ENCODE measurements around the gene CCNF. TPM values are rescaled to one million over a fixed set of nuclear protein-coding genes. Genes with fewer than 3 reads are reported as not detected.

The CCNF gene
- total RNA-seq, 1 donor from 2014 or later: 6.8 TPM

DNA sequence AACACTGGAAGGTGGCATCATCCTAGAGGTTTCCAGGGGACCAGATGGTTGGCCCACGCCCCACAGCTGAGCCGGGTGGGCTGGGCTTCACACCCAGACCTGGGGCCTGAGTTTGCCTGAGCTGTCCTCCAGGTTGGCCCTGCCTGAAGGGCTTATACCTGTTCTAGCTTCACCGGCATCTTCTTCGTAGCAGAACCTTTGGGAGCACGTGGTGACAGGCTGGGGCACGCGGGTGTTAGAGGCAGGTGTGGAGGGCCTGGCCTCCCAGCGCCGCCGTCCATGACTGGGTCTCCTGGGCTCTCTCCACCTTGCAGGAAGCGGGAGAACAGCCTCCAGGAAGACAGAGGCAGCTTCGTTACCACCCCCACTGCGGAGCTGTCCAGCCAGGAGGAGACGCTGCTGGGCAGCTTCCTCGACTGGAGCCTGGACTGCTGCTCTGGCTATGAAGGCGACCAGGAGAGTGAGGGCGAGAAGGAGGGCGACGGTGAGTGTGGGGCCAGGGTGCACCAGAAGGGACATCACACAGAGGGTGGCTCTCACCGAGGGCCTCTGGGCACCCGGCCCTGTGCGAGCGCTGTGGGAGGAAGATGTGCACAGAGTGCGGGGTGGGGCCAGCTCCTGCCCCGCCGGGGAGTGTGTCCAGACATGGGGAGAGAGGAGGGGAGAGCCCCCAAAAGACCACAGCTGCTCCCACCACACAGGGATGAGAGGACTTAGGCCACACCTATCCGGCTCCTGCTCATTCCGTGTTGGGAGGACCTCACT lies 26.0 kb downstream of the CCNF start:
- Histone ChIP-seq H3K27me3 (ENCODE audit: control insufficient read depth in 3 of 3, insufficient read depth in 3 of 3, low read length in 3 of 3) (no peaks in the 10 kb centered on the region), H3K9ac (ENCODE audit: low read depth in 1 of 3, low read length in 3 of 3) (peak overlapping the region in 1 of 3 donors; percentile 8), H3K27ac (ENCODE audit: low read depth, low read length) (no peak overlapping the region), H3K4me1 (ENCODE audit: control insufficient read depth in 3 of 3, insufficient read depth in 3 of 3, low read length in 3 of 3) (peaks cover 6 to 14% (median 9%) of the 10 kb centered on the region in 3 donors), H3K36me3 (ENCODE audit: control insufficient read depth in 3 of 3, insufficient read depth in 3 of 3, low read length in 3 of 3) (peaks cover 12 to 14% (median 14%) of the 10 kb centered on the region in 3 donors), H3K9me3 (ENCODE audit: control insufficient read depth in 3 of 3, low read length in 3 of 3) (no peaks in the 10 kb centered on the region), H3K4me3 (ENCODE audit: low read length in 3 of 3) (no peak overlapping the region)

DNA sequence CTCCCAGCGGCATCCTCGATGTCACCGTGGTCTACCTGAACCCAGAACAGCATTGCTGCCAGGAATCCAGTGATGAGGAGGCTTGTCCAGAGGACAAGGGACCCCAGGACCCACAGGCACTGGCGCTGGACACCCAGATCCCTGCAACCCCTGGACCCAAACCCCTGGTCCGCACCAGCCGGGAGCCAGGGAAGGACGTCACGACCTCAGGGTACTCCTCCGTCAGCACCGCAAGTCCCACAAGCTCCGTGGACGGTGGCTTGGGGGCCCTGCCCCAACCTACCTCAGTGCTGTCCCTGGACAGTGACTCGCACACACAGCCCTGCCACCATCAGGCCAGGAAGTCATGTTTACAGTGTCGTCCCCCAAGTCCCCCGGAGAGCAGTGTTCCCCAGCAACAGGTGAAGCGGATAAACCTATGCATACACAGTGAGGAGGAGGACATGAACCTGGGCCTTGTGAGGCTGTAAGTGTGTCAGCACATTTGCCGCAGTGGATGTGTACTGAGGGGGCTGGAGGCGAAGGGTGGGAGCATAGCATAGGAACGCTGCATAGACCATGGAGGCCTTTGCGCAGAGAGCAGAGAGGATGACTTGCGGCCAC lies 27.4 kb downstream of the CCNF start:
- Histone ChIP-seq H3K36me3 (ENCODE audit: control insufficient read depth in 3 of 3, insufficient read depth in 3 of 3, low read length in 3 of 3) (peaks cover 12 to 14% (median 14%) of the 10 kb centered on the region in 3 donors), H3K27ac (ENCODE audit: low read depth, low read length) (no peak overlapping the region), H3K27me3 (ENCODE audit: control insufficient read depth in 3 of 3, insufficient read depth in 3 of 3, low read length in 3 of 3) (no peaks in the 10 kb centered on the region), H3K4me3 (ENCODE audit: low read length in 3 of 3) (no peak overlapping the region), H3K9me3 (ENCODE audit: control insufficient read depth in 3 of 3, low read length in 3 of 3) (no peaks in the 10 kb centered on the region), H3K9ac (ENCODE audit: low read depth in 1 of 3, low read length in 3 of 3) (no peak overlapping the region), H3K4me1 (ENCODE audit: control insufficient read depth in 3 of 3, insufficient read depth in 3 of 3, low read length in 3 of 3) (peaks cover 9 to 18% (median 12%) of the 10 kb centered on the region in 3 donors)

DNA sequence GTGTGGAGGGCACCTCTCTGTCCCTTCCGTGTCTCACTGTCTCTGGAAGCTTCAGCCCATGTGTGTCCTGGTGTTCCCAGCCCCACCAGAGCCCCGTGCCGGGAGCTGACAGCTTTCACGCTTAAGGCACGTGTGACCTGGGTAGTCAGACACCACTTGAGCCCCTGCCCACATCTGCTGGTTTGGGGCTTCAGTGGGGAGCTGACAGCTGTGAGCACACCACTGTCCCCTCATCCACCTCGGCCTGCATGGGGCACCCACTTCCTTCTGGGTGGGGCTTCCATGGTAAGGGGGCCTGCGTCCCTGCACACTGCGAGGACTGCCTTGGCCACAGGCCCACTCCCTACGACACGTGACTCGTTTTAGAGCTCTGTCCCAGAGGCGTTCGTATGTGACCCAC lies 28.0 kb downstream of the CCNF start:
- Histone ChIP-seq H3K9me3 (ENCODE audit: control insufficient read depth in 3 of 3, low read length in 3 of 3) (no peaks in the 10 kb centered on the region), H3K9ac (ENCODE audit: low read depth in 1 of 3, low read length in 3 of 3) (no peak overlapping the region), H3K36me3 (ENCODE audit: control insufficient read depth in 3 of 3, insufficient read depth in 3 of 3, low read length in 3 of 3) (peaks cover 12 to 14% (median 14%) of the 10 kb centered on the region in 3 donors), H3K4me1 (ENCODE audit: control insufficient read depth in 3 of 3, insufficient read depth in 3 of 3, low read length in 3 of 3) (peaks cover 9 to 18% (median 12%) of the 10 kb centered on the region in 3 donors), H3K4me3 (ENCODE audit: low read length in 3 of 3) (no peak overlapping the region), H3K27me3 (ENCODE audit: control insufficient read depth in 3 of 3, insufficient read depth in 3 of 3, low read length in 3 of 3) (no peaks in the 10 kb centered on the region), H3K27ac (ENCODE audit: low read depth, low read length) (no peak overlapping the region)

DNA sequence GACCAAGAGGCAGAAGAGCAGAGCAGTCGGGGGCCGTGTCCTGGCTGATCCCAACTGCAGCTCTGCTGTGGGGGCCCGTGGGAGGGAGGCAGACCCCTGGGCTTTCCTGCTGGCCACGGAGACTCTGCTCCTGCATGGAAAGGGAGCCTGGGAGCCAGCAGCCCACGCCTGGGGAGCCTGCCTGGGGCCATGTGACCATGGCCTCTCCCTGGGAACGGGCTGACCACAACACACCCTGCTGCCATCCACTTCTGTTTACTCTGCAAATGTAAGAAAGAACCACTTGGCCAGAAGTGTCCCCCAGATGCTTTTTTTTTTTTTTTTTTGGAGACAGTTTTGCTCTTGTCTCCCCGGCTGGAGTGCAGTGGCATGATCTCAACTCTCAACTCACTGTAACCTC lies 28.7 kb downstream of the CCNF start:
- no peaks in the 10 kb centered on the region for H3K27me3 ChIP-seq (ENCODE audit: control insufficient read depth in 3 of 3, insufficient read depth in 3 of 3, low read length in 3 of 3)
- no peak overlapping the region for H3K27ac ChIP-seq (ENCODE audit: low read depth, low read length)
- H3K9ac ChIP-seq (ENCODE audit: low read depth in 1 of 3, low read length in 3 of 3): no peak overlapping the region
- H3K4me1 ChIP-seq (ENCODE audit: control insufficient read depth in 3 of 3, insufficient read depth in 3 of 3, low read length in 3 of 3): peaks cover 9 to 18% (median 12%) of the 10 kb centered on the region in 3 donors
- no peak overlapping the region for H3K4me3 ChIP-seq (ENCODE audit: low read length in 3 of 3)
- H3K9me3 ChIP-seq (ENCODE audit: control insufficient read depth in 3 of 3, low read length in 3 of 3): no peaks in the 10 kb centered on the region
- H3K36me3 ChIP-seq (ENCODE audit: control insufficient read depth in 3 of 3, insufficient read depth in 3 of 3, low read length in 3 of 3): peaks cover 12 to 14% (median 14%) of the 10 kb centered on the region in 3 donors

DNA sequence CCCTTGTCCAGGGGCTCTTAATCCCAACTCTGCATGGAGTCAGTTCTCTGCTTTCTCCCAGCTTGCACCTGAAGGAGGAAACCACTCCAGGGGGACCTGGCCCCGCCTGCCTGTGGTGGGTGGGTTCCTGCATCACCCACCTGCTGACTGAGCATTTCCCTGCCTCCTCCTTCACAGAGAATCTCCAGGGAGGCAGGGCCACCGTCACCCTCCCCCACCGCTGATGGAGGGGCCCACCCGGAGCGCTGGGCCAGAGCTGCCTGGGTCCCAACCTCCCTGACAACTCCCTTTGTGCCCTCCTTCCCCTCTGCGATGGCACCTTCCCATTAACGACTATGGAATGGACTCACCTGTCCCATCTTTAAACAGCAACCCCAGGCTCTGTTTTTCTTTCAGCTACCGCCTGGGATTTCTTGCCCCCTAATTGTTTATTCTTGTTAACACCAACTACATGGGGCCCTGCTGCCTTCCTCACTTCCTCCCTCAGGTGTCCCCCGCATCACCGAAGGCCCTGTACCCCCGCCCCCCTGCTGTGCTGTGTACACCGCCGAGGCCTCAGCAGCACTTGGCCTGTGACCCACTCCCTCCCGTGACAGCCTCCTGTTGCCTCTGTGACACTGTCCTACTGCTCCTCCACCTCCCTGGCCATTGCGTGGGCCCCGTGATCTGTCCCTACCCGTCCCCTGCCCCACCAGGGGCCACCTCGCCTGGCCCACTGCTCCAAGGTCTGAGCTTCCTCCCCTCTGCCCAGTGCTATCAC lies 29.8 kb downstream of the CCNF start:
- Histone ChIP-seq H3K9ac (ENCODE audit: low read depth in 1 of 3, low read length in 3 of 3) (peak overlapping the region; percentile 72 to 89 (median 82)), H3K4me3 (ENCODE audit: low read length in 3 of 3) (peak overlapping the region; percentile 80 to 87 (median 82)), H3K27ac (ENCODE audit: low read depth, low read length) (no peak overlapping the region), H3K36me3 (ENCODE audit: control insufficient read depth in 3 of 3, insufficient read depth in 3 of 3, low read length in 3 of 3) (peaks cover 8% of the 10 kb centered on the region in 3 donors), H3K27me3 (ENCODE audit: control insufficient read depth in 3 of 3, insufficient read depth in 3 of 3, low read length in 3 of 3) (no peaks in the 10 kb centered on the region), H3K4me1 (ENCODE audit: control insufficient read depth in 3 of 3, insufficient read depth in 3 of 3, low read length in 3 of 3) (peaks cover 9 to 18% (median 12%) of the 10 kb centered on the region in 3 donors), H3K9me3 (ENCODE audit: control insufficient read depth in 3 of 3, low read length in 3 of 3) (no peaks in the 10 kb centered on the region)

DNA sequence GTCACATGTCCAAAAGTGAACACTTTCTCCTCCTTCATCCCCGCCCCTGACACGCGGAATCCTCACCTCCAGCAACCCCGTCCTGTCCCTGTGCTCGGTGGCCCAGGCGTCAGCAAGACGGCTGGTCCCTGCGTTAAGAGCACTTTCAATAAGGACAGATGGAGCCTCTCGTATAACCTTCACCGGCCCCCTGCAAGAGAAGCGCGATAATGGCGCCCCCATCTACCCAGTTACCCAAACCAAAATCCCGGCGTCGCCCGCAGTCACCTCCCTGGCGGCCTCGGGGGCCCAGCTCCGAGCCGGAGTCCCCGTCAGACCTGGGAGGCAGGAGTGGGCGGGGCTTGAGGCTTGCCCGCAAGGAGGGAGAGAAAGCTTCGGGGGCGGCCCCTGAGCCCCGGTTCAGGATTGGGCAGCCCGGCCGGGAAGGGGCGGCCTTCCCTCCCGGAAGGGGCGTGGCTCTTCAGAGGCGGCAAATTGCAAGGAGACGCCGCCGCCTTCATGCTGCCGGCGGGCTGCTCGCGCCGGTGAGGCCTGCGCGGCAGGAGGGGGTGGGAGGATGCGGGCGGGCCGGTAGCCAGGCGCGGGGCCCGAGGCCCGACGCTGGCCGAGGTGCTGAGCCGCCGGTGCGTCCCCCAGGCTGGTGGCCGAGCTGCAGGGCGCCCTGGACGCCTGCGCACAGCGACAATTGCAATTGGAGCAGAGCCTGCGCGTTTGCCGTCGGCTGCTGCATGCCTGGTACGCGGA lies 30.6 kb downstream of the CCNF start, which contains the start of gene TEDC2:
Gene TEDC2, plus strand, starts transcription at position 463 of the 744 bp plus-strand sequence. Its CDS starts 36 bp downstream, at position 499.
- peak within 1 kb of the TSS; percentile 80 to 87 (median 82) for H3K4me3 ChIP-seq (ENCODE audit: low read length in 3 of 3)
- H3K4me1 ChIP-seq (ENCODE audit: control insufficient read depth in 3 of 3, insufficient read depth in 3 of 3, low read length in 3 of 3): peaks cover 9 to 18% (median 12%) of the 10 kb centered on the region in 3 donors
- no peaks in the 10 kb centered on the region for H3K27me3 ChIP-seq (ENCODE audit: control insufficient read depth in 3 of 3, insufficient read depth in 3 of 3, low read length in 3 of 3)
- peaks cover 8% of the 10 kb centered on the region in 3 donors for H3K36me3 ChIP-seq (ENCODE audit: control insufficient read depth in 3 of 3, insufficient read depth in 3 of 3, low read length in 3 of 3)
- H3K9me3 ChIP-seq (ENCODE audit: control insufficient read depth in 3 of 3, low read length in 3 of 3): no peaks in the 10 kb centered on the region
- H3K27ac ChIP-seq (ENCODE audit: low read depth, low read length): no peak within 1 kb of the TSS
- H3K9ac ChIP-seq (ENCODE audit: low read depth in 1 of 3, low read length in 3 of 3): peak within 1 kb of the TSS; percentile 72 to 89 (median 82)

DNA sequence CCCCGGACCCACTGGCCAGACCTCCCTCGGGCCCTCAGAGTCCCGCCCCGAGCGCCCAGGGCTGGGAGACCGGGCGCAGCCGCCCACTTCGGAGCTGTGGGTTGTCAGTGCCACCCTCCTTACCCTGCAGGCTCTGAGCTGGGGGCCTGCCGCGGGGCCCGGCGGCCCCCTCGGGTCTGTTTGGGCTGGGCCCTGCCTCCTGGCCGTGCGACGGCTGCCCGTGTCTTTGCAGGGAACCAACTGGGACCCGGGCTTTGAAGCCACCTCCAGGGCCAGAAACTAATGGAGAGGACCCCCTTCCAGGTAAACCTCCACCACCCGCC lies 31.1 kb downstream of the CCNF start:
- H3K4me1 ChIP-seq (ENCODE audit: control insufficient read depth in 3 of 3, insufficient read depth in 3 of 3, low read length in 3 of 3): peaks cover 9 to 18% (median 12%) of the 10 kb centered on the region in 3 donors
- H3K36me3 ChIP-seq (ENCODE audit: control insufficient read depth in 3 of 3, insufficient read depth in 3 of 3, low read length in 3 of 3): peaks cover 8% of the 10 kb centered on the region in 3 donors
- no peaks in the 10 kb centered on the region for H3K27me3 ChIP-seq (ENCODE audit: control insufficient read depth in 3 of 3, insufficient read depth in 3 of 3, low read length in 3 of 3)
- peak overlapping the region in 2 of 3 donors; percentile 43 to 52 for H3K4me3 ChIP-seq (ENCODE audit: low read length in 3 of 3)
- H3K9me3 ChIP-seq (ENCODE audit: control insufficient read depth in 3 of 3, low read length in 3 of 3): no peaks in the 10 kb centered on the region
- H3K9ac ChIP-seq (ENCODE audit: low read depth in 1 of 3, low read length in 3 of 3): no peak overlapping the region
- no peak overlapping the region for H3K27ac ChIP-seq (ENCODE audit: low read depth, low read length)

DNA sequence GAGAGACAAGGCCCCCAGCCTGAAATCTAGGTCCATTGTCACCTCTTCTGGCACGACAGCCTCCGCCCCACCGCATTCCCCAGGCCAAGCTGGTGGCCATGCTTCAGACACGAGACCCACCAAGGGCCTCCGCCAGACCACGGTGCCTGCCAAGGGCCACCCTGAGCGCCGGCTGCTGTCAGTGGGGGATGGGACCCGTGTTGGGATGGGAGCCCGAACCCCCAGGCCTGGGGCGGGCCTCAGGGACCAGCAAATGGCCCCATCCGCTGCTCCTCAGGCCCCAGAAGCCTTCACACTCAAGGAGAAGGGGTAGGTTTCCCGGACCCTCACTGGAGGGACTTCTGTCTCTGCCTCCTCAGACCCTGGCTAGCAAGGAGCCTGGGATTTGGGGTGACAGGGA lies 31.7 kb downstream of the CCNF start:
- peaks cover 8% of the 10 kb centered on the region in 3 donors for H3K36me3 ChIP-seq (ENCODE audit: control insufficient read depth in 3 of 3, insufficient read depth in 3 of 3, low read length in 3 of 3)
- H3K27me3 ChIP-seq (ENCODE audit: control insufficient read depth in 3 of 3, insufficient read depth in 3 of 3, low read length in 3 of 3): no peaks in the 10 kb centered on the region
- no peaks in the 10 kb centered on the region for H3K9me3 ChIP-seq (ENCODE audit: control insufficient read depth in 3 of 3, low read length in 3 of 3)
- peaks cover 9 to 18% (median 12%) of the 10 kb centered on the region in 3 donors for H3K4me1 ChIP-seq (ENCODE audit: control insufficient read depth in 3 of 3, insufficient read depth in 3 of 3, low read length in 3 of 3)
- no peak overlapping the region for H3K4me3 ChIP-seq (ENCODE audit: low read length in 3 of 3)
- H3K27ac ChIP-seq (ENCODE audit: low read depth, low read length): no peak overlapping the region
- H3K9ac ChIP-seq (ENCODE audit: low read depth in 1 of 3, low read length in 3 of 3): no peak overlapping the region

DNA sequence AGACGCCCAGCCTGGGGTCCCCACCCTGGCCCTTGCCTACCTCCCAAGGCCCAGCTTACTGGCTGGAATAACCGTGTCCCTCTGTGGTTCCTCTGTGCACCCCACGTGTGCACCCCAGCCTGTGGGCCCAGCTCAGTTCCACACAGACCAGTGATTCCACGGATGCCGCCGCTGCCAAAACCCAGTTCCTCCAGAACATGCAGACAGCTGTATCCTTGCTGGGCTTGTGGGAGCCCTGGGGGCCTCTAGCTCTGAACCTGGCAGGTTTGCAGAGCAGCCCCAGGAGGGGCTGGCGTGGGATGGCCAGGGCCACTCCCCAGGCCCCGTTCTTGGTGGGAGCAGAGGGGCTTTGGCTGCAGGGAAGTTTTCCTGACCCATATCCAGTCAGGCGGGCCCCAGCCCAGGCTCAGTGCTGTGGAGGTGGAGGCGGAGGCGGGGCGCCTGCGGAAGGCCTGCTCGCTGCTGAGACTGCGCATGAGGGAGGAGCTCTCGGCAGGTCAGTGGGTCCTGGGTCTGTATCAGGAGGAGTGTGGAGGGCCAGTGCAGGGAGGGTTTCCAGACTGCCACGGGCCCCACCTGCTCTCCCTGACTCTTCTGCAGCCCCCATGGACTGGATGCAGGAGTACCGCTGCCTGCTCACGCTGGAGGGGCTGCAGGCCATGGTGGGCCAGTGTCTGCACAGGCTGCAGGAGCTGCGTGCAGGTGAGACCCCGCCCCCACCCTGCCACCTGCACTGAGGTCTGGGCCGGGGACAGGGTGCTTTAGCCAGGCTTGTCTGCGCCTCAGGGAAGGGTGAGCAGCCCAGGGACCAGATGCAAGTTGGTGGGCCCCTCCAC lies 33.0 kb downstream of the CCNF start:
- Histone ChIP-seq H3K36me3 (ENCODE audit: control insufficient read depth in 3 of 3, insufficient read depth in 3 of 3, low read length in 3 of 3) (peaks cover 0 to 1% (median 0%) of the 10 kb centered on the region in 3 donors), H3K4me3 (ENCODE audit: low read length in 3 of 3) (no peak overlapping the region), H3K4me1 (ENCODE audit: control insufficient read depth in 3 of 3, insufficient read depth in 3 of 3, low read length in 3 of 3) (peaks cover 9 to 20% (median 14%) of the 10 kb centered on the region in 3 donors), H3K27me3 (ENCODE audit: control insufficient read depth in 3 of 3, insufficient read depth in 3 of 3, low read length in 3 of 3) (no peaks in the 10 kb centered on the region), H3K27ac (ENCODE audit: low read depth, low read length) (no peak overlapping the region), H3K9me3 (ENCODE audit: control insufficient read depth in 3 of 3, low read length in 3 of 3) (no peaks in the 10 kb centered on the region), H3K9ac (ENCODE audit: low read depth in 1 of 3, low read length in 3 of 3) (no peak overlapping the region)
